GM12878 (cell line): ENCODE measurements around the gene KCTD2.
A peak's percentile ranks its signal among the peaks of the same experiment; 100 is the strongest.

Experiments used
- BCL11A ChIP-seq: IDR thresholded peaks from 2 replicates; pipeline ENCODE4 v1.6.1; 2011; ENCODE audit warnings: low read depth, low read length
- BHLHE40 ChIP-seq, 2 experiments: fragments of 450-650 bp in 1 of 2; IDR thresholded peaks; 2 replicates each; pipeline ENCODE4 v1.6.1; 2011 to 2017; ENCODE audit warnings: low read depth in 2 of 2, borderline replicate concordance in 1 of 2, improper control_type of control experiment in 1 of 2, low read length in 1 of 2, mild to moderate bottlenecking in 1 of 2
- HDAC6 ChIP-seq: fragments of 200-600 bp; sonication (generic); IDR thresholded peaks from one replicate; pipeline ENCODE4 v1.8.0; 2017; ENCODE audit warnings: antibody characterized with exemption; ENCODE audit not compliant: unreplicated experiment
- PML ChIP-seq: IDR thresholded peaks from 2 replicates; pipeline ENCODE4 v1.6.1; 2012; ENCODE audit warnings: low read length, inconsistent platforms
- SMC3 ChIP-seq: IDR thresholded peaks from 2 replicates; pipeline ENCODE4 v1.6.1; 2011; ENCODE audit warnings: low read length, improper control_type of control experiment, borderline replicate concordance
- TF ChIP-seq, protein P1 (sequence below): fragments of 450-650 bp; IDR thresholded peaks from 2 replicates; pipeline ENCODE4 v1.6.1; 2017; ENCODE audit warnings: mild to moderate bottlenecking, low read depth, inconsistent platforms; ENCODE audit not compliant: poor library complexity, severe bottlenecking
- TF ChIP-seq, protein P2 (sequence below): IDR thresholded peaks from 2 replicates; pipeline ENCODE4 v1.6.1; 2011; ENCODE audit warnings: borderline replicate concordance, low read depth, mild to moderate bottlenecking, moderate library complexity, low read length; ENCODE audit not compliant: insufficient read depth, poor library complexity, severe bottlenecking
- TF ChIP-seq, protein P3 (sequence below), 3 experiments: IDR thresholded peaks in 2 of 3; conservative IDR thresholded peaks in 1 of 3; 2 replicates each; pipeline ENCODE4 v1.5.1; 2011; ENCODE audit warnings: low read depth in 3 of 3, low read length in 3 of 3, mild to moderate bottlenecking in 3 of 3, control low read depth in 2 of 3, moderate library complexity in 2 of 3, inconsistent platforms in 1 of 3, mixed read lengths in 1 of 3; ENCODE audit not compliant: control insufficient read depth in 2 of 3, insufficient read depth in 1 of 3; ENCODE audit errors: extremely low read depth in 1 of 3
- TF ChIP-seq, protein P4 (sequence below): IDR thresholded peaks from 2 replicates; pipeline ENCODE4 v1.6.1; 2011; ENCODE audit warnings: borderline replicate concordance, low read depth, mild to moderate bottlenecking, moderate library complexity, mixed read lengths, low read length; ENCODE audit not compliant: insufficient read depth; ENCODE audit errors: extremely low read length
- TF ChIP-seq, protein P5 (sequence below): fragments of 450-650 bp; IDR thresholded peaks from 2 replicates; pipeline ENCODE4 v1.6.1; 2016; ENCODE audit warnings: mild to moderate bottlenecking

- TF ChIP-seq HDAC6 (no peak), SMC3 (no peak), PML (no peak), BCL11A (no peak), BHLHE40 (IDR thresholded peaks at IDR 0.05; ENCODE audit: borderline replicate concordance in 1 of 2, low read depth in 2 of 2, low read length in 1 of 2) (no peak)
- TF ChIP-seq, protein P1, sequence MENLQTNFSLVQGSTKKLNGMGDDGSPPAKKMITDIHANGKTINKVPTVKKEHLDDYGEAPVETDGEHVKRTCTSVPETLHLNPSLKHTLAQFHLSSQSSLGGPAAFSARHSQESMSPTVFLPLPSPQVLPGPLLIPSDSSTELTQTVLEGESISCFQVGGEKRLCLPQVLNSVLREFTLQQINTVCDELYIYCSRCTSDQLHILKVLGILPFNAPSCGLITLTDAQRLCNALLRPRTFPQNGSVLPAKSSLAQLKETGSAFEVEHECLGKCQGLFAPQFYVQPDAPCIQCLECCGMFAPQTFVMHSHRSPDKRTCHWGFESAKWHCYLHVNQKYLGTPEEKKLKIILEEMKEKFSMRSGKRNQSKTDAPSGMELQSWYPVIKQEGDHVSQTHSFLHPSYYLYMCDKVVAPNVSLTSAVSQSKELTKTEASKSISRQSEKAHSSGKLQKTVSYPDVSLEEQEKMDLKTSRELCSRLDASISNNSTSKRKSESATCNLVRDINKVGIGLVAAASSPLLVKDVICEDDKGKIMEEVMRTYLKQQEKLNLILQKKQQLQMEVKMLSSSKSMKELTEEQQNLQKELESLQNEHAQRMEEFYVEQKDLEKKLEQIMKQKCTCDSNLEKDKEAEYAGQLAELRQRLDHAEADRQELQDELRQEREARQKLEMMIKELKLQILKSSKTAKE = no peak
- TF ChIP-seq, protein P2, sequence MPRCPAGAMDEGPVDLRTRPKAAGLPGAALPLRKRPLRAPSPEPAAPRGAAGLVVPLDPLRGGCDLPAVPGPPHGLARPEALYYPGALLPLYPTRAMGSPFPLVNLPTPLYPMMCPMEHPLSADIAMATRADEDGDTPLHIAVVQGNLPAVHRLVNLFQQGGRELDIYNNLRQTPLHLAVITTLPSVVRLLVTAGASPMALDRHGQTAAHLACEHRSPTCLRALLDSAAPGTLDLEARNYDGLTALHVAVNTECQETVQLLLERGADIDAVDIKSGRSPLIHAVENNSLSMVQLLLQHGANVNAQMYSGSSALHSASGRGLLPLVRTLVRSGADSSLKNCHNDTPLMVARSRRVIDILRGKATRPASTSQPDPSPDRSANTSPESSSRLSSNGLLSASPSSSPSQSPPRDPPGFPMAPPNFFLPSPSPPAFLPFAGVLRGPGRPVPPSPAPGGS = no peak
- TF ChIP-seq, protein P3, sequence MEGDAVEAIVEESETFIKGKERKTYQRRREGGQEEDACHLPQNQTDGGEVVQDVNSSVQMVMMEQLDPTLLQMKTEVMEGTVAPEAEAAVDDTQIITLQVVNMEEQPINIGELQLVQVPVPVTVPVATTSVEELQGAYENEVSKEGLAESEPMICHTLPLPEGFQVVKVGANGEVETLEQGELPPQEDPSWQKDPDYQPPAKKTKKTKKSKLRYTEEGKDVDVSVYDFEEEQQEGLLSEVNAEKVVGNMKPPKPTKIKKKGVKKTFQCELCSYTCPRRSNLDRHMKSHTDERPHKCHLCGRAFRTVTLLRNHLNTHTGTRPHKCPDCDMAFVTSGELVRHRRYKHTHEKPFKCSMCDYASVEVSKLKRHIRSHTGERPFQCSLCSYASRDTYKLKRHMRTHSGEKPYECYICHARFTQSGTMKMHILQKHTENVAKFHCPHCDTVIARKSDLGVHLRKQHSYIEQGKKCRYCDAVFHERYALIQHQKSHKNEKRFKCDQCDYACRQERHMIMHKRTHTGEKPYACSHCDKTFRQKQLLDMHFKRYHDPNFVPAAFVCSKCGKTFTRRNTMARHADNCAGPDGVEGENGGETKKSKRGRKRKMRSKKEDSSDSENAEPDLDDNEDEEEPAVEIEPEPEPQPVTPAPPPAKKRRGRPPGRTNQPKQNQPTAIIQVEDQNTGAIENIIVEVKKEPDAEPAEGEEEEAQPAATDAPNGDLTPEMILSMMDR (IDR thresholded peaks at IDR 0.05 in 2 of 3, conservative IDR thresholded peaks at IDR 0.05 in 1 of 3; ENCODE audit: control insufficient read depth in 2 of 3, extremely low read depth in 1 of 3, insufficient read depth in 1 of 3, low read depth in 3 of 3, low read length in 3 of 3) = no peak
- TF ChIP-seq, protein P4, sequence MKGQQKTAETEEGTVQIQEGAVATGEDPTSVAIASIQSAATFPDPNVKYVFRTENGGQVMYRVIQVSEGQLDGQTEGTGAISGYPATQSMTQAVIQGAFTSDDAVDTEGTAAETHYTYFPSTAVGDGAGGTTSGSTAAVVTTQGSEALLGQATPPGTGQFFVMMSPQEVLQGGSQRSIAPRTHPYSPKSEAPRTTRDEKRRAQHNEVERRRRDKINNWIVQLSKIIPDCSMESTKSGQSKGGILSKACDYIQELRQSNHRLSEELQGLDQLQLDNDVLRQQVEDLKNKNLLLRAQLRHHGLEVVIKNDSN = no peak
- TF ChIP-seq, protein P5, sequence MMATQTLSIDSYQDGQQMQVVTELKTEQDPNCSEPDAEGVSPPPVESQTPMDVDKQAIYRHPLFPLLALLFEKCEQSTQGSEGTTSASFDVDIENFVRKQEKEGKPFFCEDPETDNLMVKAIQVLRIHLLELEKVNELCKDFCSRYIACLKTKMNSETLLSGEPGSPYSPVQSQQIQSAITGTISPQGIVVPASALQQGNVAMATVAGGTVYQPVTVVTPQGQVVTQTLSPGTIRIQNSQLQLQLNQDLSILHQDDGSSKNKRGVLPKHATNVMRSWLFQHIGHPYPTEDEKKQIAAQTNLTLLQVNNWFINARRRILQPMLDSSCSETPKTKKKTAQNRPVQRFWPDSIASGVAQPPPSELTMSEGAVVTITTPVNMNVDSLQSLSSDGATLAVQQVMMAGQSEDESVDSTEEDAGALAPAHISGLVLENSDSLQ = peak; percentile 79
These were observed 2.0 kb downstream of the KCTD2 start for GRCh38 chr17:75049057-75049456.
